Fibroblast of peridontal ligament (primary cell): Measurements from ENCODE around the gene CDH8.
"Not testable (repeated sequence)": the region's sequence is repeated elsewhere in the genome, so short reads cannot be mapped to it uniquely, and the experiment has no call there.

Experiments used
- DNase-seq: peaks from one replicate; pipeline ENCODE4 v3.0.0-alpha.2; 2010; ENCODE audit errors: extremely low read depth

CDH8 gene

GRCh38 chr16:61858988-61859387 is 177.2 kb downstream of the CDH8 start:
- no peak for DNase-seq

GRCh38 chr16:61842666-61843065 is 193.6 kb downstream of the CDH8 start:
- no peak for DNase-seq

DNA sequence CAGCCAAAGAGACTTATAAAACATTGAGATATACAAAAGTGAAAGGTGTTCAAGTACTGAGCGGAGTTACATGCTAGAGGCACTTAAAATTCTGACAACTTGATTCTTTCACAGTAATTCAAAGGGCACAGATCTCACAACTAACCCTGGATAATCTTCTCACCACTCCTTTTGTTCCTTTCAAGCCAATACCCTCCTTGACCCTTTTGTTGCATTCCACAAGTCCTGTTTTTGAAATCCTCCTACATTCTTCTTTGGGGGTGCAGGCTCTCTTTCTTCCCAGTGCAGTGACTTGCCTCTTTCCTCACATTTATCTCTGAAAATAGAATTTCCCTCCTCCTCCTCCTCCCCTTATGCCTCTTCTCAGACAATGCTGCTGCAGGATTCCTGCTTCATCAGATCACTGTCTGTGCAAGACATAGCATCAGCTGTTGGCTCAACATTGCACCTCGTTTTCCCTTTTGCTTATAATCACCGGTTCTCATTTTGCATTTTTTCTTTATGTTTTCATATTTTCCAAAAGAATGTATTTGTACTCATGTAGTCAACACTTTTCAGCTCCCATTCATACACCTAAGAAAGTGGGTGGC is 199.3 kb downstream of the CDH8 start:
- no peak for DNase-seq

- no peak for DNase-seq
These were observed 202.2 kb downstream of the CDH8 start for GRCh38 chr16:61834082-61834481.

DNA sequence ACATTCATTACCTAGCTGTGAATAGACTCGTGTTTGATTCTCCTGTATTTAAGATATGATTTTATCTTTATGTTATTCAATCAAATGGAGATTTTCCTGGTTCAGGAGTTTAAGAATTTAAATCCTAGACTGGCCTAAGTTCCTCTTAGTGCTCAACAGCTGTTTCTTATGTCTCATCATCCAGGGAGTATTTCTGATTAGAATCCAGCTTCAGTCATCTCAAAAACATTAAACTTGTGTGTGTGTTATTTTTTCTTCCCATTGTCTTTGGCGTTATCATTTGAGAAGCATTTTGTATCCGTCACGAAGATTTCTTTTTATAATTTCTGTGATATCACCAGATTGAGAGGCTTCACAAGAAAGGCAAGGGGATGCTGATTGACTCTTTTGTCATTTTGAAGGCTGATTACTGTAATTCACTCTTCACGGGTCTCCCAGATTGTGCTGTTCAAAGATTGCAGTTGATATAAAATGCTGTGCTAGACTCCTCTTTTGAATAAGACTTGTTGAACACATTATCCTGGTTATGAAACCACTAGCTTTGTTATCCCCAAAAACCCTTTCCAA is 204.8 kb downstream of the CDH8 start:
- DNase-seq, result no peak

DNA sequence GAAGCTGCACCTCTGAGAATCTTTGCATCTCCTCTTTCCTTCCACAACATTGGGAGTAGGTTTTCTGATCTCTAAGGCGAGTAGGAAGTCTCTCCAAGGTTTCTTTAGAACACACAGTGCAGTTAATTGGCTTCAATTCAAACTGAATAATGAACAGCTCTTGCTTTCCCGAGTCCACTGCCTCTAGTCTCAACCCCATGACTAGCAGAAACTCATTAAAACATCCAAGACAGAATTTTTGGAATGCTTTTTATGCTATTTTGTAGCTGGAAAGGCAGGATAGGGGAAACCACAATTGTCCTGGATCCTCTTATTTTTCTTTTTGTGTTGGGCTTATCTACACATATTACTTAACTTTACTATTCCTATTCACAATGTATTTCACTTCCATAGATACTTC is 206.6 kb downstream of the CDH8 start:
- DNase-seq, result no peak

DNA sequence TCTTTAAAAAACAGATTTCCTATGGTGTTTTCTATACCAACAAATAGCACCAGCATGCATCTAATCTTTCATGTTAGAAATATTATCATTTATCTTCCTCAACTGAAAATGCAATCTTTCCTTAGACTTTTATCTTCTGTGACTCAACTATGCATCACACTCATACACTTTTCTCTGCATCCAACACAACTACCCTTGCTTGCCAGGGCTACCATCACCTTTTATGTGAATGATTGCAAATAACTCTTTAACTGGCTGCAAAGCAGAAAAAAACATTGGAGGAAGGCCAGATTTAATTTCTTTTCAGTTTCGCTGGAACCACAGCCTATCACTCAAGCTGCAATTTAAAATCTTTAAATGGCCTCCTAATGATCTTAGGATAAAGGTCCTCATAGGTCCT is 212.9 kb downstream of the CDH8 start:
- no peak for DNase-seq

- DNase-seq, result no peak
These were observed 215.4 kb downstream of the CDH8 start for GRCh38 chr16:61820820-61821219.

DNA sequence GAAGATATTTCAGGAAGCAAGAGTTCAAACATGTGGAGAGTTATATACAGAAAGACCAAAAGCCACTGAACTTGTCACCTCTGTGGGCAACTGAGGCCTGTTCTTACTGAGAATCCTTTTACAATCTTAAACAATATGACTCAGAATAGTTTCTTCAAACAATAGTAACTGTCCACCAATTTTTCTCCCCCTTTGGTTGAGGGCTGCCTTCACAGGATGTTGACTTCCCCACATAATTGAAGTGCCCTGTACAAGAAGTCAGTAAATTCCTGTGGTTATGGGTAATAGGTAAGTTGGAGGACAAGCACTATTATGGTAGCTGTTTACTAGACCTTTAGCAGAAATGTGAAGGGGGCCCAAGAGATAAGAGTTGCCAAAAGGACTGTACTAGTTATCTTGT is 215.8 kb downstream of the CDH8 start:
- no peak for DNase-seq

GRCh38 chr16:61818850-61819249 is 217.4 kb downstream of the CDH8 start:
- no peak for DNase-seq

GRCh38 chr16:61817583-61818278 is 218.5 kb downstream of the CDH8 start:
- no peak for DNase-seq

DNA sequence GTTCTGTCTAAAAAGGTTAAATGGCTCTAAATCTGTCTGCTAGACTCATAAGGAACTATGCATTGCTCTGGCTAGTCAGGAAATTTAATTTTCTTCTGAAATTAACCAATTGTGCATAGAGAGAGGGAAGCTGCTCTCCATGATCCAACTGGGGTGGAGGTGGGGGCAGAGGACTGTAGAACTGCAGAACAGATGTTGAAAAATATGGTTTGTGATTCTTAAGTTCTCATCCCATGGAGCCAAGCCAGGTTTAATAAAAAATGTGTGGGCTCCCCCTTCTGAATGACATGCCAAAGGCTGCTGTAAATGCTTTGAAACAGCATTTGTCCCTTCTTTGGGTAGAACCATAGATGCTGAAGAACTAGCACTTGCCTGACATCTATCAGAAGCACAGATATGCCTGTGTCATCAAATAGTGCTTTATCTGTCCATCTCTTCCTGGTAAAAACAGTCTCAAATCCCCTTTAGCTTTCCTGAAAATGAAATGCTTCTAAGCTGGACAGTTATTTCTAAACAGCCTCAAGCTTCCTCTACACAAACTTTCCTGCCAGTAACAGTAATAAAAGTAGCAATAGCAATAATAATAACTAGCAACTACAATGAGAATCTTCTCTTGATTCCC is 221.4 kb downstream of the CDH8 start:
- no peak for DNase-seq

- no peak for DNase-seq
These were observed 222.9 kb downstream of the CDH8 start for GRCh38 chr16:61813339-61813738.

GRCh38 chr16:61812251-61812650 is 224.0 kb downstream of the CDH8 start:
- DNase-seq, result no peak

DNA sequence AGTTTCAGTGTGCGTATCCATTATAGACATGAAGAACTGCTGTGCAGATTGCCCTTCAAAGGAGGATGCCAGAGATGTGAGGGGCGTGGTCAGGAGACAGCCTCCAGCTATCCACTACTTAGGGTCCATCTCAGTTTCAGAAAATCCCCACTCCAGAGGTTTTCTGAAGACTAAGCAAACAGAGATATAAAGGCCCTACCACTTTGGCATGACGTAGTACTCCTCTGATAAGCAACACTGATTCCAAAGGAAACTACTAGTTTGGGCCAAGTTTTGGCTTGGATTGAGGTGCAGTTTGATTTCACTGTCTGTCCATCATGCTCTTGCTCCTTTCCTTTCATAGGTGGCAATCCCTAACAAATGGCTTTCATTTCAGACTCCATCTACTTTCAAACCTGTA is 228.7 kb downstream of the CDH8 start:
- DNase-seq, result no peak

DNA sequence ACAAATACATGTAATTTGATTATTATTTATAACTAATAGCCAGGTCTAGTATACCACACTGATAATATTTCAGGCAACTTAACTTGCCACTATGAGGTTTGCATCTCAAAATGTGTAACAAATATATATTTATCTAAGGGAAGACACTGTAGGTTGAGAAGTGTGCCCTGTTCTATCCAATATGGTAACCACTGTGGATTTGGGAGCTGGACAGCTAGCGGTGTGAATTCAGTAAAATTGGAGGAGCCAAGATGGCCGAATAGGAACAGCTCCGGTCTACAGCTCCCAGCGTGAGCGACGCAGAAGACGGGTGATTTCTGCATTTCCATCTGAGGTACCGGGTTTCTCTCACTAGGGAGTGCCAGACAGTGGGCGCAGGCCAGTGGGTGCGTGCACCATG is 235.0 kb downstream of the CDH8 start:
- DNase-seq, result not testable (repeated sequence)

DNA sequence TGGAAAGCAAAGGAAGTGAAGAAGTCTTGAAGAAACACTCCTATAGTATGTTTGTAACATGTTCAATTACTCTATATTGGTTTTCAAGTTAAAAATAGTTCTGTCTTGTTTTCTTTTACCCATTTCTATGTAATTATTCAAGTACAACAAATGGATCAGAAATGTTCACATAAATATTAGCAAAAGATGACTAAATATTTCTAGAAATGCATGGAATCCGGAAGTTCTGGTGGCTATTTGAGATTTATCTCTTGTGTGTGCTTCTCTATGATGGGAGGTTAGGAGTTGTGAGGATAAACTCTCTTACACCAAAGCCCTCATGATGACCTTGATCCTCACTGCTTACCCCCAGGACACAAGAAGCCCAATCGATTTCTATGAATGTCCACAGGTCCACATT is 237.5 kb downstream of the CDH8 start:
- no peak for DNase-seq

DNA sequence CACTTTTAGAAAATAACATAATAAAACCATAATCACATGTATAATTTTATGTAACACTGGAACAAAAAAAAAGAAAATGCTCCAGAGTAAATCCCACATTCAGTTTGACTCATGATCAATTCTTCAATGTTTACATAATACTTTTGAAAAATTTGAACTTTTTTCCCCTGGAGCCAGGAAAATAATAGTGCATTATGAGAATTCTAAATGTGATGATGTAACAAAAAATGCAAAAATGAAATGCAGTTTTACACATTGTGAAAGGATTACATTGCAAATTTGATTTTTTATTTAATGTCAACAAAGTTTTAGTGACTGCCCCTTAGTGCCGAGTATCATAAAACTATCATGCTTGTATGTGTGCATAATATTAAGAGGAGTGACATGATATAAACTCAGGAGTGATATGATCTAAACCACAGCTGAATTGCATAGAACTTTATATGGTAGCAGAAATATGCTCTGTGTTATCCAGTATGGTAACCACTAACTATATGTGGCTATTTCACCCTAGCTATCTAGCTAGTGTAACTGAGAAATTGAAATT is 238.2 kb downstream of the CDH8 start:
- no peak for DNase-seq

GRCh38 chr16:61797296-61797795 is 238.9 kb downstream of the CDH8 start:
- DNase-seq, result no peak

DNA sequence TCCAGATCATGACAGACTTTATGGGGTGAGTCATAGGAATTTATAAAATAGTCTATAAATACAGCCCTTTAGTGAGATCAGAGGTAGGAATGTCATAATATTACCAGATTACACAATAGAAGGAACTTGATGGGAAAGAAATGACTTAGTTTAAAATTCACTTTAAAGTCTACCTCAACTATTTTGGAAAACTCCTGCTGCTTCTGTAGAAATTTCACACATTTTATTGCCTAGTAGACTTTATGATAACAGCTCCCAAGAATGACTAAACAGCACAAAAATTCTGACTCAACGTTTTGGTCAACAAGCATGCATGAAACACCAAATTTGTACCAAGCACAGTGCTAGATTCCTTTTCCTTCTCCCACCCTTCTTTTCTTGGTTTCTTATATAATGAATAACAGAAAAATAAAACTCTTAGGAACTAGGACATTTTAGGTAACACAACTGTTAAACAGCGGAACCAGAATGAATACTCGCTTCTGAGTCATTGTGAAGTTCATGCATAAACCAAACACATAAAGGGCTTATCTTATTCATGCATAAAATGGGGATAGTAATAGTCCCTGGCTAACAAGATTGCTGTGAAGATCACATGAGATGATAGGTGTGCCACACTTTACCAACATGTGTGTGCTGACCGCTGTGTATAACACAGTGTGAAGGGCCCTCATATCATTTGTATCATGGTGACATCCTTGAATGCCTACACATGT is 243.9 kb downstream of the CDH8 start:
- no peak for DNase-seq

GRCh38 chr16:61791464-61791863 is 244.8 kb downstream of the CDH8 start:
- no peak for DNase-seq

GRCh38 chr16:61781855-61782254 is 254.4 kb downstream of the CDH8 start:
- DNase-seq, result not testable (repeated sequence)
